Muscle layer of colon (tissue), 2 donors: ENCODE data around the gene ADGRF4.

ENCODE experiments used
- H3K27ac ChIP-seq: one replicate; pipeline ENCODE4 v1.7.0; 2013; ENCODE audit warnings: low read depth, mild to moderate bottlenecking, low read length, moderate library complexity
- H3K27me3 ChIP-seq, 2 donors: one replicate each; pipeline ENCODE4 v1.7.0; 2013; ENCODE audit warnings: low read length in 2 of 2, mild to moderate bottlenecking in 2 of 2; ENCODE audit not compliant: insufficient read depth in 2 of 2, control insufficient read depth in 1 of 2
- H3K36me3 ChIP-seq: one replicate; pipeline ENCODE4 v1.7.0; 2013; ENCODE audit warnings: mild to moderate bottlenecking, low read length; ENCODE audit not compliant: insufficient read depth
- H3K4me1 ChIP-seq: one replicate; pipeline ENCODE4 v1.7.0; 2013; ENCODE audit warnings: mild to moderate bottlenecking, low read length; ENCODE audit not compliant: insufficient read depth
- H3K4me3 ChIP-seq, 2 donors: one replicate each; pipeline ENCODE4 v1.7.0; 2013; ENCODE audit warnings: low read length in 2 of 2, low read depth in 1 of 2, mild to moderate bottlenecking in 1 of 2, moderate library complexity in 1 of 2
- H3K9ac ChIP-seq: one replicate; pipeline ENCODE4 v1.7.0; 2013; ENCODE audit warnings: low read length
- H3K9me3 ChIP-seq: one replicate; pipeline ENCODE4 v1.7.0; 2013; ENCODE audit warnings: mild to moderate bottlenecking, low read length
- donor health status: abdominal sarcoma.
- donor health status: Adenocarcinoma of cecum.

Gene ADGRF4

DNA sequence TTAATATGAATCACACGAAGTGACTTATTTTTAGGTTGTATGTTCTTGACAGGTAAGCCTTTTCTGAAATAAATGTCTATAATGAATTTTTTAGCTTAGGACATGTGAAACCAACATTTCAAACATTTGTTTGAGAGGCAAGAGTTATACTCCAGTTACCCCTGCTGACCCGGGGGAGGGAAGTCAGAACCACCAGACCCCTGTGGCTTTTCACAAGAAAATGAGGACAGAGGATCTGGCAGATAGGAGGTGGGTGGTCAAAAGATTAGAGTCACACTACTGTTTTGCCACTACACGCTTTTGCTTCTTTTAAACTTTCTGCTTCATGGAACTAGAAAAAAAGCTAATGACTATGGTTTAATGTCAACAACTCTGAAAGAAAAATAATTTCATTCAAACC is 27.5 kb upstream of the ADGRF4 start:
- H3K36me3 ChIP-seq = no peaks in the 10 kb centered on the region
- H3K27ac ChIP-seq = no peak overlapping the region
- H3K9me3 ChIP-seq = no peaks in the 10 kb centered on the region
- no peak overlapping the region for H3K4me3 ChIP-seq
- no peak overlapping the region for H3K9ac ChIP-seq
- H3K4me1 ChIP-seq = no peaks in the 10 kb centered on the region
- H3K27me3 ChIP-seq = no peaks in the 10 kb centered on the region

GRCh38 chr6:47671777-47672176 is 26.6 kb upstream of the ADGRF4 start:
- Histone ChIP-seq H3K27ac (no peak overlapping the region), H3K4me1 (no peaks in the 10 kb centered on the region), H3K9ac (no peak overlapping the region), H3K4me3 (no peak overlapping the region), H3K27me3 (no peaks in the 10 kb centered on the region), H3K36me3 (no peaks in the 10 kb centered on the region), H3K9me3 (no peaks in the 10 kb centered on the region)

- no peaks in the 10 kb centered on the region for H3K27me3 ChIP-seq
- no peaks in the 10 kb centered on the region for H3K36me3 ChIP-seq
- H3K9me3 ChIP-seq = no peaks in the 10 kb centered on the region
Measured at GRCh38 chr6:47672816-47673215, 25.6 kb upstream of the ADGRF4 start.

DNA sequence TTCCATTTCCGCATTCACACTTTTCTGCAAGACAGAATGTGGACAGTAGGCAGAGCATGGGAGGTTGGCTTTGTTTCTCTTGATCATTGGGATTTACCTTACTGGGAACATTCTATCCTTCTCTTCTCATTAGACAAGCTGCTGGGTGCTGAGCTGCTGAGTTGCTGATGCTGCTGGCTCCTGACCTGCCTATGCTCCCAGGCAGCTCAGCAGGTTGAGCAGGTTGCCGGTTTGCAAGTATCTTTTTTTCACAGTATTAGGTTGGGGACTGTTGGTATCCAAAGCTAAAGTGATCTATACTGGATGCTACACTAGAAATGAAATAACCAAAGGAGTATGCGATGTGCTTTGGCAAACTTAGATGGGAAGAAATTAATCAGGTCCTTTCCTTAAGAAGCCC is 23.7 kb upstream of the ADGRF4 start:
- no peaks in the 10 kb centered on the region for H3K9me3 ChIP-seq

More at GRCh38 chr6:47672816-47673215, 25.6 kb upstream of the ADGRF4 start:
- Histone ChIP-seq H3K9ac (no peak overlapping the region), H3K4me3 (no peak overlapping the region), H3K4me1 (no peaks in the 10 kb centered on the region), H3K27ac (no peak overlapping the region)

GRCh38 chr6:47677381-47678100 is 20.8 kb upstream of the ADGRF4 start:
- H3K27me3 ChIP-seq = no peaks in the 10 kb centered on the region
- H3K36me3 ChIP-seq = no peaks in the 10 kb centered on the region
- H3K4me1 ChIP-seq = no peaks in the 10 kb centered on the region

More for the DNA sequence above, 23.7 kb upstream of the ADGRF4 start:
- Histone ChIP-seq H3K4me3 (no peak overlapping the region), H3K4me1 (no peaks in the 10 kb centered on the region), H3K27ac (no peak overlapping the region), H3K27me3 (no peaks in the 10 kb centered on the region), H3K36me3 (no peaks in the 10 kb centered on the region), H3K9ac (no peak overlapping the region)

GRCh38 chr6:47678739-47679138 is 19.6 kb upstream of the ADGRF4 start:
- Histone ChIP-seq H3K9ac (no peak overlapping the region), H3K9me3 (no peaks in the 10 kb centered on the region), H3K4me3 (no peak overlapping the region), H3K27ac (no peak overlapping the region), H3K4me1 (no peaks in the 10 kb centered on the region), H3K36me3 (no peaks in the 10 kb centered on the region), H3K27me3 (no peaks in the 10 kb centered on the region)

More at GRCh38 chr6:47677381-47678100, 20.8 kb upstream of the ADGRF4 start:
- Histone ChIP-seq H3K9me3 (no peaks in the 10 kb centered on the region), H3K27ac (no peak overlapping the region), H3K9ac (no peak overlapping the region), H3K4me3 (no peak overlapping the region)

- Histone ChIP-seq H3K27me3 (no peaks in the 10 kb centered on the region), H3K36me3 (no peaks in the 10 kb centered on the region), H3K9me3 (no peaks in the 10 kb centered on the region), H3K27ac (no peak overlapping the region), H3K4me3 (no peak overlapping the region), H3K9ac (no peak overlapping the region), H3K4me1 (no peaks in the 10 kb centered on the region)
Measured at GRCh38 chr6:47679322-47679906, 19.0 kb upstream of the ADGRF4 start.

DNA sequence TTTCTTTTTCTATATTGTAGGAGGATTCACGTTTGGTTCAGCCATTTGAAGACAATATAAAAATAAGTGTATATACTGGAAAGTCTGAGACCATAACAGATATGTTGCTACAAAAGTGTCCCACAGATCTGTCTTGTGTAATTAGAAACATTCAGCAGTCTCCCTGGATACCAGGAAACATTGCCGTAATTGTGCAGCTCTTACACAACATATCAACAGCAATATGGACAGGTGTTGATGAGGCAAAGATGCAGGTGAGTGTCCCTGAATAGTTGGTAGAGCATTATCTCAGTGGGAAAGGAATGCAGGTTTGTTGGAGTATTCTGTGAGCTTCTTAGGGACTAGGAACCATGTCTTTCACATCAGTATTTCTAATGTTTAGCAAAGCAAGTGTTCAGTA is 18.3 kb upstream of the ADGRF4 start:
- Histone ChIP-seq H3K27ac (no peak overlapping the region), H3K9ac (no peak overlapping the region), H3K4me3 (no peak overlapping the region), H3K4me1 (no peaks in the 10 kb centered on the region), H3K27me3 (no peaks in the 10 kb centered on the region), H3K36me3 (no peaks in the 10 kb centered on the region), H3K9me3 (no peaks in the 10 kb centered on the region)

DNA sequence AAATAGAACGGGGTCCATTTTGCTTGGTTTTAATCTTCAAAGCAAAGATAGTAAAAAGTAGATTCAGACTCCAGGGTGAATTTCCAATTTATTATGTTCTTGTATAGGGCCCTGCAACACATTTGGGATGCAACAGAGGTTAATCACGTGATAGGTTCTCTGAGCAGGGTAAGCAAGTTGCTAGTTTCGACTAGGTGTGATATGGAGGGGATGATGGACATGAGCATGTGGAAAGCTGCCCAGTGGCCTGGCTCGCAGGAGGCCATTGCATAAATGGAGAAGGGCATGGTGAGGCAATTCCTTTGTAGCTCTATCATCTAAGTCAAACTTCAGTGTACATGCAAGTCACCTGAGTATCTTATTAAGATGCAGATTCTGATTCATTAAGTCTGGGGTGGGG is 17.7 kb upstream of the ADGRF4 start:
- no peaks in the 10 kb centered on the region for H3K4me1 ChIP-seq
- no peak overlapping the region for H3K27ac ChIP-seq
- H3K9ac ChIP-seq = no peak overlapping the region
- no peaks in the 10 kb centered on the region for H3K9me3 ChIP-seq
- H3K36me3 ChIP-seq = no peaks in the 10 kb centered on the region
- H3K27me3 ChIP-seq = no peaks in the 10 kb centered on the region
- no peak overlapping the region for H3K4me3 ChIP-seq

- no peaks in the 10 kb centered on the region for H3K36me3 ChIP-seq
- no peaks in the 10 kb centered on the region for H3K27me3 ChIP-seq
- H3K9me3 ChIP-seq = no peaks in the 10 kb centered on the region
- H3K9ac ChIP-seq = no peak overlapping the region
- H3K4me3 ChIP-seq = no peak overlapping the region
- H3K4me1 ChIP-seq = no peaks in the 10 kb centered on the region
- no peak overlapping the region for H3K27ac ChIP-seq
Measured at GRCh38 chr6:47681201-47681990, 17.0 kb upstream of the ADGRF4 start.

DNA sequence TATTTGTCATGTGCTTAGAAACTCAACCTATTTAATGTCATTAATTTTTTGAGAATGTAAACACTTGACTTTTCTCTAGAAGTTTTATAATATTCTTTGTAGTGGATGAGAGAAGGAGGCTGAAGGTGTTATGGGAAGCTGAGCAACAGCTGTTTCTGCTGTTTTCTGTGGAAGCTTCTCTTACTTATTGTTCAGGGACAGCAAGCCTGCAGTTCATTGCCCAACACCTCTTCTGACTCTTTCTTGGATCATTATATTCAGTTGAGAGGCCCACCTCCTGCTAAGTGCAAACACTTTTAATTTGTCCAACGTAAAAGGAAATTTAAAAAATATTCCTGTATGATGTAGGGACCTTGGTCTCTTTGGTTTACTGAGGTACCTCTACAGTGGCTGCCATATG is 12.0 kb upstream of the ADGRF4 start:
- Histone ChIP-seq H3K36me3 (no peaks in the 10 kb centered on the region), H3K27me3 (no peaks in the 10 kb centered on the region), H3K9ac (no peak overlapping the region), H3K4me3 (no peak overlapping the region), H3K4me1 (no peaks in the 10 kb centered on the region), H3K9me3 (no peaks in the 10 kb centered on the region), H3K27ac (no peak overlapping the region)
